Naive B cell (primary cell): Measurements from ENCODE around the gene RTKN2. TPM values are rescaled to one million over a fixed set of nuclear protein-coding genes. Genes with fewer than 3 reads are reported as not detected.
A peak's percentile ranks its signal among the peaks of the same experiment; 100 is the strongest.

Experiments
- ATAC-seq, 2 donors: fragments of 150-1000 bp; cut with Tn5 transposase; 2 replicates each; pipeline ENCODE4 v1.10.0; 2021; ENCODE audit warnings: low read depth in 2 of 2, mild to moderate bottlenecking in 2 of 2, moderate library complexity in 2 of 2
- DNase-seq: peaks from one replicate; pipeline ENCODE4 v3.0.0; 2022
- H3K27ac Mint-ChIP-seq, 6 donors: one replicate each; pipeline ENCODE4 v1.8.0; 2020 to 2022; ENCODE audit warnings: mild to moderate bottlenecking in 6 of 6, mixed read lengths in 6 of 6, moderate library complexity in 5 of 6, inconsistent platforms in 2 of 6
- H3K27me3 Mint-ChIP-seq, 3 donors: one replicate each; pipeline ENCODE4 v1.8.0; 2021 to 2022; ENCODE audit warnings: mixed read lengths in 3 of 3, mild to moderate bottlenecking in 1 of 3
- H3K36me3 Mint-ChIP-seq, 2 donors: one replicate each; pipeline ENCODE4 v1.8.0; 2020 to 2022; ENCODE audit warnings: mixed read lengths in 2 of 2, inconsistent platforms in 1 of 2, mild to moderate bottlenecking in 1 of 2
- H3K4me1 Mint-ChIP-seq, 3 donors: one replicate each; pipeline ENCODE4 v1.8.0; 2020 to 2022; ENCODE audit warnings: mixed read lengths in 3 of 3, inconsistent platforms in 1 of 3, mild to moderate bottlenecking in 1 of 3, moderate library complexity in 1 of 3
- H3K4me3 Mint-ChIP-seq, 8 donors: one replicate each; pipeline ENCODE4 v1.8.0; 2020 to 2022; ENCODE audit warnings: mild to moderate bottlenecking in 8 of 8, mixed read lengths in 8 of 8, moderate library complexity in 8 of 8, inconsistent platforms in 2 of 8
- H3K9me3 Mint-ChIP-seq, 7 donors: one replicate each; pipeline ENCODE4 v1.8.0; 2020 to 2022; ENCODE audit warnings: mixed read lengths in 7 of 7, mild to moderate bottlenecking in 5 of 7, inconsistent platforms in 2 of 7, moderate library complexity in 1 of 7
- polyA plus RNA-seq, 6 donors: library from polyadenylated mRNA; unstranded; fragments of 300-500 nt; fragmentation: Illumina TruSeq; gene quantifications; one replicate each; pipeline ENCODE4 v1.2.3, GENCODE V29; 2021; ENCODE audit warnings: low read depth in 6 of 6

Gene RTKN2
- polyA plus RNA-seq, 6 donors from 2014 or later, result 0.04 to 0.73 (median 0.17) TPM

GRCh38 chr10:62193479-62193878 is 75.2 kb downstream of the RTKN2 start:
- no peak overlapping the region for H3K27ac Mint-ChIP-seq
- H3K27me3 Mint-ChIP-seq, result no peaks in the 10 kb centered on the region
- no peaks in the 10 kb centered on the region for H3K9me3 Mint-ChIP-seq
- DNase-seq (no peak), ATAC-seq (no peak)
- no peaks in the 10 kb centered on the region for H3K36me3 Mint-ChIP-seq
- no peak overlapping the region for H3K4me3 Mint-ChIP-seq
- peaks cover 7 to 14% (median 10%) of the 10 kb centered on the region in 3 donors for H3K4me1 Mint-ChIP-seq

DNA sequence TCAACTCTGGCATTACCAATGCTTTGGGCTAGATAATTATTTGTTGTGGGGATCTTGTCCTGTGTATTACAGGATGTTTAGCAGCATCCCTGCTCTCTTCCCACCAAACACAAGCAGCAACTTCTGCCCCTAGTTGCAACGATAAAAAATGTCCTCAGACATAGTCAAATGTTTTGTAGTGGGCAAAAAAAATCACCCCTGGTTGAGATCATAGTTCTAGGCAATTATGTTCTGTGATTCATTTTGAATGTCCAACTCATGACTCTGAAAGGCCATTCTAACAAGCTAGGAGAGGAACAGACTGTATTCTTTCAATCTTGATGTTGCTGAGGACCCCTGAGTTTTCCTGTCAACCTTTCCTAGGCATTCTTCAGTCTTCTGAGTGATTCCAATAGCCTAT is 79.5 kb downstream of the RTKN2 start:
- ATAC-seq (no peak), DNase-seq (no peak)
- no peak overlapping the region for H3K4me3 Mint-ChIP-seq
- H3K36me3 Mint-ChIP-seq, result no peaks in the 10 kb centered on the region
- H3K4me1 Mint-ChIP-seq, result peaks cover 3 to 16% (median 10%) of the 10 kb centered on the region in 3 donors
- H3K9me3 Mint-ChIP-seq, result no peaks in the 10 kb centered on the region
- no peaks in the 10 kb centered on the region for H3K27me3 Mint-ChIP-seq
- H3K27ac Mint-ChIP-seq, result peak overlapping the region in 1 of 6 donors; percentile 20

DNA sequence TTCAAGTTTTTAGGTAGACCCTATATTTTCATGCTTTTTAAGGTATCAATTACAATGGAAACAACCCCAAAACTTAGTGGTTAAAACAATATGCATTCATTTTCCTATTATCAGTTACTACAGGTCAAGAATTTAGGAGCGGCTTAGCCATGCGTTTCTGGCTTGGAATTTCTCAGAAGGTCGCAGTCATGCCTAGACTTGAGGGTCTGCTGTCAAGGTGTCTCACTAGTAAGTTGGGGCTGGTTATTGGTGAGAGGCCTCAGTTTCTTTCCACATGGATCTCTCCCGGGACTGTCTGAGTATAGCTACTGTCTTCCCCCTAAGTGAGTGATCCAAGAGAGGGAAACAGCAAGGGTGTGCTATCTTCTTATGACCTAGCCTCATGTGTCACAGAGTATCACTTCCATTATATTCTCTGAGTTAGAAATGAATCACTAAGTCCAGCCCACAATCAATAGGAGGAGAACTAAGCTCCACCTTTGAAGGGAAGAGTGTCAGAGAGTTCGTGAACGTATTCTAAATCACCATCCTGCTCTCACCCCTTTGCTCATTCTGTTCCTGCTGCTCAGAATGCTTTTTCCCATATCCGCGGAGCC is 80.5 kb downstream of the RTKN2 start:
- peak overlapping the region in 1 of 8 donors; percentile 39 for H3K4me3 Mint-ChIP-seq
- no peak for ATAC-seq
- no peaks in the 10 kb centered on the region for H3K27me3 Mint-ChIP-seq
- H3K9me3 Mint-ChIP-seq, result no peaks in the 10 kb centered on the region
- no peak for DNase-seq
- no peaks in the 10 kb centered on the region for H3K36me3 Mint-ChIP-seq
- peak overlapping the region in 1 of 6 donors; percentile 48 for H3K27ac Mint-ChIP-seq
- peaks cover 3 to 25% (median 13%) of the 10 kb centered on the region in 3 donors for H3K4me1 Mint-ChIP-seq

- H3K4me3 Mint-ChIP-seq, result no peak overlapping the region
Observed at GRCh38 chr10:62186999-62187675, 81.5 kb downstream of the RTKN2 start.

DNA sequence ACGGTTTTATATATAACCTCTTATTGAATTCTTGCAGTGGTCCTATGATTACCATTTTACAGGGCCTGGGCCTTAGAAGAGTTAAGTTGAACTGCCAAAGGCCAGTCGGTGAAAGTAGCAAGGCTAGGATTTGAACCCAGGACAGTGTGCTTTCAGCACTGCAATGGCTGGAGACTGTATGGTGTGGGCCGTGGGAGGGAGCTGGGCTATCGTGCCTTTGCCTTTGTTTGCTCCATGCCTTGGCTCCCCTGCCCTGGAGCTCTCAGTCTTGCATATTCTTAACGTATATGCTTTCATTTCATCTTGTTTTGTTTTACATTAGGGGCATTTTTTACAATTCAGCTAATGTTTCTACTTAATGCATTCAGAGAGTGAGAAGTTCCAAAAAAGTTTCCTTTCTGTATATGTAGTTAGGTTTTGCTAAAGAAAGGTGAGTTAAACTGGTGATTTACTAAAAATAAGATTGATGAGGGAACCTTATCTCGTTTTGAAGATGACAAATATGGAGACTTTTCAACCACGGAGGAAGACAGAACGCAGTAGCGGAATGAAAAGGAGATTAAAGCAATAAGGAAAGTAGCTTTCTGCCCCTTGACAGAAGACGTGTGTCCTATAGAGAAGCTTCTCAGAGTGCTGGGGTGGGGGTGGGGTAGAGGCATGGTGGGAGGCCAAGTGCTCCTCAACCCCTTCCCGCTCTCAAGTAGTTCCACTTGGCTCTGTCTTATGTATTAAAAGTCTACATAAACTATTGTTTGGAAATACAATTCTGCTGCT is 82.5 kb downstream of the RTKN2 start:
- ATAC-seq, result no peak
- peak overlapping the region in 3 of 8 donors; percentile 2 to 21 (median 14) for H3K4me3 Mint-ChIP-seq

More at GRCh38 chr10:62186999-62187675, 81.5 kb downstream of the RTKN2 start:
- Mint-ChIP-seq H3K36me3 (no peaks in the 10 kb centered on the region), H3K9me3 (no peaks in the 10 kb centered on the region), H3K27ac (no peak overlapping the region), H3K4me1 (peaks cover under 1 to 29% (median 15%) of the 10 kb centered on the region in 3 donors), H3K27me3 (no peaks in the 10 kb centered on the region)
- DNase-seq (no peak), ATAC-seq (no peak)

GRCh38 chr10:62183857-62184795 is 84.5 kb downstream of the RTKN2 start:
- H3K4me3 Mint-ChIP-seq, result no peak overlapping the region
- ATAC-seq (no peak), DNase-seq (no peak)
- H3K4me1 Mint-ChIP-seq, result peaks cover 6 to 37% (median 21%) of the 10 kb centered on the region in 3 donors
- H3K36me3 Mint-ChIP-seq, result no peaks in the 10 kb centered on the region
- H3K27me3 Mint-ChIP-seq, result no peaks in the 10 kb centered on the region
- peak overlapping the region in 2 of 6 donors; percentile 13 to 51 for H3K27ac Mint-ChIP-seq
- H3K9me3 Mint-ChIP-seq, result peaks cover 0 to 9% (median 3%) of the 10 kb centered on the region in 7 donors

More for the DNA sequence above, 82.5 kb downstream of the RTKN2 start:
- DNase-seq, result no peak
- Mint-ChIP-seq H3K27ac (peak overlapping the region in 2 of 6 donors; percentile 22 to 85), H3K27me3 (no peaks in the 10 kb centered on the region), H3K9me3 (peaks cover 0 to 6% (median 0%) of the 10 kb centered on the region in 7 donors), H3K36me3 (no peaks in the 10 kb centered on the region), H3K4me1 (peaks cover 6 to 32% (median 21%) of the 10 kb centered on the region in 3 donors)

GRCh38 chr10:62183442-62183841 is 85.2 kb downstream of the RTKN2 start:
- peaks cover 0 to 9% (median 4%) of the 10 kb centered on the region in 7 donors for H3K9me3 Mint-ChIP-seq
- peak overlapping the region in 1 of 6 donors; percentile 46 for H3K27ac Mint-ChIP-seq
- peaks cover 10 to 38% (median 21%) of the 10 kb centered on the region in 3 donors for H3K4me1 Mint-ChIP-seq
- H3K36me3 Mint-ChIP-seq, result no peaks in the 10 kb centered on the region
- H3K4me3 Mint-ChIP-seq, result no peak overlapping the region
- no peaks in the 10 kb centered on the region for H3K27me3 Mint-ChIP-seq
- DNase-seq, result no peak
- peak in 1 of 2 donors; percentile 37 for ATAC-seq

GRCh38 chr10:62182595-62182994 is 86.0 kb downstream of the RTKN2 start:
- Mint-ChIP-seq H3K4me3 (no peak overlapping the region), H3K27ac (no peak overlapping the region), H3K27me3 (no peaks in the 10 kb centered on the region), H3K36me3 (no peaks in the 10 kb centered on the region), H3K4me1 (peaks cover 12 to 42% (median 25%) of the 10 kb centered on the region in 3 donors), H3K9me3 (peaks cover 2 to 9% (median 5%) of the 10 kb centered on the region in 7 donors)
- DNase-seq (no peak), ATAC-seq (no peak)

GRCh38 chr10:62182171-62182570 is 86.5 kb downstream of the RTKN2 start:
- H3K36me3 Mint-ChIP-seq, result no peaks in the 10 kb centered on the region
- DNase-seq (no peak), ATAC-seq (no peak)
- H3K9me3 Mint-ChIP-seq, result peaks cover 3 to 9% (median 5%) of the 10 kb centered on the region in 7 donors
- H3K4me3 Mint-ChIP-seq, result peak overlapping the region in 1 of 8 donors; percentile 1
- peak overlapping the region in 2 of 6 donors; percentile 5 to 48 for H3K27ac Mint-ChIP-seq
- peaks cover 16 to 42% (median 29%) of the 10 kb centered on the region in 3 donors for H3K4me1 Mint-ChIP-seq
- H3K27me3 Mint-ChIP-seq, result no peaks in the 10 kb centered on the region

DNA sequence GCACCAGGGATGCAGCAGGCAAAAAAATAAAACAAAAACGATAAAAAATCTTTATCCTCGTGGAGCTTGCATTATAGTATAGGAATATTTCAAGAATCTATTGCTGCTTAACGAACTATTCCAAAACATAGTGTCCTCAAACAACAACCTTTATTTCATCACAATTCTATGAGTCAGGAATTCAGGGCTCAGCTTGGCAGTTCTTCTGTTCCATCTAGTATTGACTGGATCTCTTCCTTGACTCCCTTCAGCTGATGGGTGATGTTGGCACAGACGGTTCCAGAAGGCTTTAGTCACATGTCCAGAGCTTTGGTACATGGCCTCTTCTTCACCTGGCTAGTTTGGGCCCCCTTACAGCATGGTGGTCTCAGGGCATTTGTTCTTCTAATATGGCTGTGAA is 88.0 kb downstream of the RTKN2 start:
- Mint-ChIP-seq H3K9me3 (peaks cover 4 to 15% (median 5%) of the 10 kb centered on the region in 7 donors), H3K27me3 (no peaks in the 10 kb centered on the region), H3K4me3 (peak overlapping the region in 1 of 8 donors; percentile 32), H3K27ac (no peak overlapping the region), H3K36me3 (peaks cover 0 to 6% of the 10 kb centered on the region in 2 donors), H3K4me1 (peaks cover 18 to 36% (median 28%) of the 10 kb centered on the region in 3 donors)
- ATAC-seq, result no peak
- no peak for DNase-seq

DNA sequence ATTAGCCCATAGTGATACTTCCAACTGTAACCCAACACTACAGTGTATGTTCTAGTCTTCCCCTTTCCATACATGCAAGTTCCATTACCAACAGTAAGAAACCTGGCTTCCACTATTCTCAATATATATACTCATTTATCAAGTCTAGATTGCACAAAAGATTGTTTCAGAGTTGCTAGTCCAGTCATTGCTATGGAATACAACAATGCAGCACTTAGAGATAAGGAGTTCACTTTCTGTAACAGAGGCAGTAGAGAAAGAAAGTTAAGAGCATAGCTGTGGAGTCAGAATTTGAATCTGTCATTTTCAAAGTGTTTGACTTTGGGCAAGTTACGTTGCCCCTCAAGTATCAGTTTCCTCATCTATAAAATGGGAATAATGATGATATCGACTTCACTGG is 90.1 kb downstream of the RTKN2 start:
- H3K4me3 Mint-ChIP-seq, result no peak overlapping the region
- no peaks in the 10 kb centered on the region for H3K27me3 Mint-ChIP-seq
- ATAC-seq, result no peak
- no peak for DNase-seq
- H3K27ac Mint-ChIP-seq, result peak overlapping the region in 3 of 6 donors; percentile 10 to 72 (median 13)
- peaks cover 0 to 6% of the 10 kb centered on the region in 2 donors for H3K36me3 Mint-ChIP-seq
- H3K9me3 Mint-ChIP-seq, result peaks cover 4 to 17% (median 7%) of the 10 kb centered on the region in 7 donors
- peaks cover 18 to 22% (median 20%) of the 10 kb centered on the region in 3 donors for H3K4me1 Mint-ChIP-seq

GRCh38 chr10:62177111-62177510 is 91.5 kb downstream of the RTKN2 start:
- peaks cover 5 to 29% (median 16%) of the 10 kb centered on the region in 7 donors for H3K9me3 Mint-ChIP-seq
- ATAC-seq, result no peak
- H3K27me3 Mint-ChIP-seq, result no peaks in the 10 kb centered on the region
- peaks cover 13 to 14% of the 10 kb centered on the region in 2 donors for H3K36me3 Mint-ChIP-seq
- H3K4me3 Mint-ChIP-seq, result no peak overlapping the region
- peaks cover 13 to 20% (median 17%) of the 10 kb centered on the region in 3 donors for H3K4me1 Mint-ChIP-seq
- no peak for DNase-seq
- no peak overlapping the region for H3K27ac Mint-ChIP-seq
